Stromal cell of bone marrow (primary cell): ENCODE results near the gene CHAF1B.

Experiments
- DNase-seq: peaks from one replicate; pipeline ENCODE4 v3.0.0-alpha.2; 2012; ENCODE audit warnings: low read depth

Gene CHAF1B

DNA sequence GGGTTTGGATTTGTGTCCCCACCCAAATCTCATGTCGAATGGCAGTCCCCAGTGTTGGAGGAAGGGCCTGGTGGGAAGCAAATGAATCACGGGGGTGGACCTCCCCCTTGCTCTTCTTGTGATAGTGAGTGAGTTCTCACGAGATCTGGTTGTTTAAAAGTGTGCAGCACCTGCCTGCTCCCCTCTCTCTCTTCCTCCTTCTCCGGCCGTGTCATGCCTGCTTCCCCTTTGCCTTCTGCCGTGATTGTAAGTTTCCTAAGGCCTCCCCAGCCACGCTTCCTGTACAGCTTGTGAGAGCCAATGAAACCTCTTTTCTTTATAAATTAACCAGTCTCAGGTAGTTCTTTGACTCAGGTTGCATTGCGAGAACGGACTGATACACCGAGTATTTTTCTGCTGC is 78.8 kb downstream of the CHAF1B start:
- DNase-seq = no peak

DNA sequence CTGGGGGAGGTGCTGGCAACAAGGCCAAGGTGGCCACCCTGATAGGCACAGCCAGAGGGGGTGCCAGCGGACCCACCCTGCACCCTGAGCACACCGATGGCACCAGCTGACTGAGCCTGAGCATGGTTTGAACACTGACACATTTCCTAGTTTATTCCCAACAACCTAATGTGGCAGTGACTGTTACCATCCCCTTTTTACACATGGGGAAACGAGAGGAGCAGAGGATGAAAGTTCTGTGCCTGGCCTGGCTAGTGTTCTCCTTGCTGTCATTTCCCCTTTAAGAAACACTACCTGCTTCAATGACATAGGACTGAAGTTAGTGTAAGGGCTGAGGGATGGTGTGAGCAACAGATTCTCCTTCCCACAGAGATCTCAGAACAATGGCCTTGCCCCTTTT is 79.4 kb downstream of the CHAF1B start:
- DNase-seq = no peak

DNA sequence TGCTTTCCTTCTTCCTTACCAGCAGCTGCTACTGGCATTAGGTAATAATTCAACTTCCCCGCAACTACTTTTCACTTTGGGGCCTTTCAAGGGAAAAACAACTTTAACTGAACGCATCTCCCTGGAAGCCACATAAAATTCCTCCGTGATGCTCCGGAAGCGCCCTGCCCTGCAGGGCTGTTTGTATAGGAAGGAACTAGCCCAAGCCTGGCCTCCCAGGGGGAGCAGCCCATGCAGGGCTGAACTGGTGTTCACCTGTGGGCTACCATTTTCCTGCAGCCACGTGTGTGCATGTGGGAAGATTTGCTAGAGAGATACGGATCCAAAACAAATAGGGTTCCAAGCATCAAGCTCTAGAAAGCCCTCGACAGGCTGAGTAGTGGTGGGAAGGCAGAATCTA is 80.3 kb downstream of the CHAF1B start:
- DNase-seq = no peak

DNA sequence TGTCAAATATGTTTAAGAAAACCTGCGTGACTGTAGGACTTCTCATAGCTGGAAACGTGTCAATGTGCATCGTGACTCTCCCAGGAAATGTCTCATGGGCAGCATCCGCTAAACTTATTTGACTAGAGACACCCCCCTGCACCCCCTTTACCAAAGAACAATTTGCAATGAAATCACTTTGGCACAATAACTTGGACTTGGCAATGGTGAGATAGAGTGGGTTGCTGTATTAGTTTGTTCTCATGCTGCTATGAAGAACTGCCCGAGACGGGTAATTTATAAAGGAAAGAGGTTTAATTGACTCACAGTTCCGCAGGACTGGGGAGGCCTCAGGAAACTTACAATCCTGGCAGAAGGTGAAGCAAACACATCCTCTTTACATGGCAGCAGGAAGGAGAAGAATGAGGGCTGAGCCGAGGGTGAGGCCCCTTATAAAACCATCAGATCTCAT is 80.9 kb downstream of the CHAF1B start:
- DNase-seq = no peak
